ENCODE results near the gene ABCD3.

ABCD3 gene

DNA sequence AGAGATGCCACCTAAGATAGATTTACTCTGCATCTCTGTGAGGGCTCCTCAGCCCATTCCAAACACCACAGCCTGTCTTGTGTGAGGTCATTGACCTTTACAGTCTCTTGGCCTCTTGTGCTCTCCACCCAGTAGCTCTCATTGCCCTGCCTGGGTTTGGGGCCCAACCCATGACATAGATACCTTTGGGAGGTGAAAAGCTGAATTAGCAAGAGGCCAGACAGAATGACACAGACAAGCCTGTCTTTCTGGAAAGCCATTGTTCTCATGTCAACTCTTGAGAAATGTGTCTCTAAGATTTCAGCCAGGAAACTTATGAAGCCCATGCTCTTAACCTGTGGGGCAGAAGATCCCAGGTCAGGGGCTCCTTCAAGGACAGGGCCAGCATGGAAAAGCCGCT is 141.7 kb downstream of the ABCD3 start:
- H3K4me1 ChIP-seq (ENCODE audit: control insufficient read depth in 2 of 2, insufficient read depth in 1 of 2, low read depth in 1 of 2, low read length in 2 of 2) = peaks cover 8 to 9% of the 10 kb centered on the region in 2 donors
- no peak overlapping the region for H2BK120ac ChIP-seq (ENCODE audit: low read depth, low read length)
- H2BK15ac ChIP-seq (ENCODE audit: low read length) = no peak overlapping the region
- no peak overlapping the region for H3K9ac ChIP-seq (ENCODE audit: low read depth, low read length, poor library complexity)
- no peaks in the 10 kb centered on the region for H3K79me1 ChIP-seq (ENCODE audit: low read depth, low read length)
- no peak overlapping the region for H3K14ac ChIP-seq (ENCODE audit: low read length)
- no peak overlapping the region for H2BK5ac ChIP-seq (ENCODE audit: low read length)
- H3K4me3 ChIP-seq (ENCODE audit: low read length in 2 of 2) = no peak overlapping the region
- H3K27ac ChIP-seq (replicated peaks; ENCODE audit: low read length) = no peak overlapping the region
- no peak overlapping the region for H3K23ac ChIP-seq (ENCODE audit: low read depth, low read length, poor library complexity)
- H3K36me3 ChIP-seq (replicated peaks in 1 of 2; ENCODE audit: control insufficient read depth in 2 of 2, insufficient read depth in 2 of 2, low read length in 2 of 2) = no peaks in the 10 kb centered on the region
- no peak for DNase-seq (ENCODE audit: low spot score)
- no peak overlapping the region for H3K4ac ChIP-seq (ENCODE audit: low read length)
- no peak overlapping the region for H2AK5ac ChIP-seq (ENCODE audit: low read depth, low read length)
- H2AFZ ChIP-seq (ENCODE audit: low read length) = no peak overlapping the region
- WGBS, 2 donors (ENCODE audit: extremely low coverage in 2 of 2, insufficient read length in 2 of 2, insufficient replicate concordance in 1 of 2) = no CpG with 5 or more reads among the region's 1 CpG
- H4K91ac ChIP-seq (ENCODE audit: low read depth, low read length, poor library complexity) = no peak overlapping the region
- no peak overlapping the region for H3K4me2 ChIP-seq (ENCODE audit: insufficient read depth, low read length, poor library complexity, severe bottlenecking)
- H3K18ac ChIP-seq (ENCODE audit: low read length) = no peak overlapping the region
- H3K27me3 ChIP-seq (ENCODE audit: control insufficient read depth in 3 of 3, insufficient read depth in 3 of 3, low read depth in 1 of 3, low read length in 3 of 3) = no peaks in the 10 kb centered on the region
- no peak overlapping the region for H4K8ac ChIP-seq (ENCODE audit: low read depth, low read length)
- H2BK12ac ChIP-seq (ENCODE audit: low read length) = no peak overlapping the region
- peaks cover 2 to 3% of the 10 kb centered on the region in 2 donors for H3K9me3 ChIP-seq (replicated peaks in 1 of 2; ENCODE audit: control insufficient read depth in 2 of 2, insufficient read depth in 1 of 2, low read depth in 1 of 2, low read length in 2 of 2)

DNA sequence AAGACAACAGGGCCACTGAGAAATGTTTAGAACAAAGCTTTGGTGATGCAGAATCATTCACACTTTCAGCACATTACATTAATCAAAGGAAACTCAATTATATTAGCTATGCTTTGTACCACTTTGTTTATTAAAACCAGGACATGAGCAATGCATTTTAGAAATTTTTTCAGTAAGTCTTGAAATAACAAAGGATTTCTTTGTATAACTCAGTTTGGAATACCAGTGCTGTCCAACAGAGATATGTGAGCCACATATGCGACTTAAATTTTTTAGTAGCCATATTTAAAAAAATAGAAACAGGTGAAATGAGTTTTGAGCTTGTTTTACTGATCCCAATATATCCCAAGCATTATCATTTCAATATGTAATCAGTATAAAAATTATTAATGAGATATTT is 142.1 kb downstream of the ABCD3 start:
- peaks cover 5 to 9% of the 10 kb centered on the region in 2 donors for H3K4me1 ChIP-seq (ENCODE audit: control insufficient read depth in 2 of 2, insufficient read depth in 1 of 2, low read depth in 1 of 2, low read length in 2 of 2)
- H3K23ac ChIP-seq (ENCODE audit: low read depth, low read length, poor library complexity) = no peak overlapping the region
- no CpG with 5 or more reads among the region's 1 CpG for WGBS, 2 donors (ENCODE audit: extremely low coverage in 2 of 2, insufficient read length in 2 of 2, insufficient replicate concordance in 1 of 2)
- H3K27me3 ChIP-seq (ENCODE audit: control insufficient read depth in 3 of 3, insufficient read depth in 3 of 3, low read depth in 1 of 3, low read length in 3 of 3) = no peaks in the 10 kb centered on the region
- H3K4ac ChIP-seq (ENCODE audit: low read length) = no peak overlapping the region
- no peak overlapping the region for H4K8ac ChIP-seq (ENCODE audit: low read depth, low read length)
- no peak overlapping the region for H2BK12ac ChIP-seq (ENCODE audit: low read length)
- no peak overlapping the region for H2BK120ac ChIP-seq (ENCODE audit: low read depth, low read length)
- H4K91ac ChIP-seq (ENCODE audit: low read depth, low read length, poor library complexity) = no peak overlapping the region
- H2BK15ac ChIP-seq (ENCODE audit: low read length) = no peak overlapping the region
- no peak overlapping the region for H2AFZ ChIP-seq (ENCODE audit: low read length)
- no peak overlapping the region for H2AK5ac ChIP-seq (ENCODE audit: low read depth, low read length)
- no peak for DNase-seq (ENCODE audit: low spot score)
- H3K9ac ChIP-seq (ENCODE audit: low read depth, low read length, poor library complexity) = no peak overlapping the region
- no peak overlapping the region for H2BK5ac ChIP-seq (ENCODE audit: low read length)
- H3K4me3 ChIP-seq (ENCODE audit: low read length in 2 of 2) = no peak overlapping the region
- H3K79me1 ChIP-seq (ENCODE audit: low read depth, low read length) = no peaks in the 10 kb centered on the region
- H3K27ac ChIP-seq (replicated peaks; ENCODE audit: low read length) = no peak overlapping the region
- no peaks in the 10 kb centered on the region for H3K36me3 ChIP-seq (replicated peaks in 1 of 2; ENCODE audit: control insufficient read depth in 2 of 2, insufficient read depth in 2 of 2, low read length in 2 of 2)
- H3K9me3 ChIP-seq (replicated peaks in 1 of 2; ENCODE audit: control insufficient read depth in 2 of 2, insufficient read depth in 1 of 2, low read depth in 1 of 2, low read length in 2 of 2) = peaks cover 2 to 3% of the 10 kb centered on the region in 2 donors
- H3K4me2 ChIP-seq (ENCODE audit: insufficient read depth, low read length, poor library complexity, severe bottlenecking) = no peak overlapping the region
- no peak overlapping the region for H3K14ac ChIP-seq (ENCODE audit: low read length)
- H3K18ac ChIP-seq (ENCODE audit: low read length) = no peak overlapping the region

DNA sequence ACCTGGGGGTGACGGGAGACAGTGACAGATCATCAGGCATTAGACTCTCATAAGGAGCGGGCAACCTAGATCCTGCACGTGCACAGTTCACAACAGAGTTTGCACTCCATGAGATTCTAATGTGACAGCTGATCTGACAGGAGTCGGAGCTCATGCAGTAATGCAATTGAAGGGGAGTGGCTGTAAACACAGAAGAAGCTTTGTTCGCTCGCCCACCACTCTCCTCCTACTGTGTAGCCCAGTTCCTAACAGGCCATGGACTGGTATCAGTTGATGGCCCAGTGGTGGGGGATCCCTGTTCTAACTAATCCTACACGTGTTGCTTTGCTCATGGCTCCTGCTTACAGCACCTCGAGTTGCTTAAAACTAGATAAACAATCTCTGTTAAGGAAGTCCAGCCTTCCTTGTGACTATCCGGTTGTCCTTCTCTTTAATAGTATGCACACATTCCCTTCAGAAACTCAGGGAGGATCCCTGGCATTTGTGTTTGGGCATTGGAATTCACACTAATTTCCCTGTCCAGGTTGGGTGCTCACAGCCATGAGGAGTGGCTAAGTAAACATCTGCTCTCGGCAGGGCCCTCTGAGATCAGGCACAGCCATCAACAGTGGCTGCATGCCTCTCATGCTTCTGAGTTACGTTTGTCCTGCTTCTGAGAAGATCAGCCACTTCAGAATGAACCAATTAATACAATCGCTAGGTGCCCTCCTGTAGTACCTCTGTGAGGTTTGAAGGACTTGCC is 144.5 kb downstream of the ABCD3 start:
- H3K14ac ChIP-seq (ENCODE audit: low read length) = no peak overlapping the region
- H3K36me3 ChIP-seq (replicated peaks in 1 of 2; ENCODE audit: control insufficient read depth in 2 of 2, insufficient read depth in 2 of 2, low read length in 2 of 2) = no peaks in the 10 kb centered on the region
- no CpG with 5 or more reads among the region's 12 CpGs for WGBS, 2 donors (ENCODE audit: extremely low coverage in 2 of 2, insufficient read length in 2 of 2, insufficient replicate concordance in 1 of 2)
- H2BK12ac ChIP-seq (ENCODE audit: low read length) = no peak overlapping the region
- H3K27me3 ChIP-seq (ENCODE audit: control insufficient read depth in 3 of 3, insufficient read depth in 3 of 3, low read depth in 1 of 3, low read length in 3 of 3) = no peaks in the 10 kb centered on the region
- DNase-seq (ENCODE audit: low spot score) = no peak
- H3K79me1 ChIP-seq (ENCODE audit: low read depth, low read length) = no peaks in the 10 kb centered on the region
- H3K4me3 ChIP-seq (ENCODE audit: low read length in 2 of 2) = no peak overlapping the region
- H3K9me3 ChIP-seq (replicated peaks in 1 of 2; ENCODE audit: control insufficient read depth in 2 of 2, insufficient read depth in 1 of 2, low read depth in 1 of 2, low read length in 2 of 2) = peaks cover 0 to 3% of the 10 kb centered on the region in 2 donors
- no peak overlapping the region for H2BK120ac ChIP-seq (ENCODE audit: low read depth, low read length)
- H3K4me2 ChIP-seq (ENCODE audit: insufficient read depth, low read length, poor library complexity, severe bottlenecking) = no peak overlapping the region
- peak overlapping the region; percentile 11 for H2AK5ac ChIP-seq (ENCODE audit: low read depth, low read length)
- H4K8ac ChIP-seq (ENCODE audit: low read depth, low read length) = no peak overlapping the region
- H3K18ac ChIP-seq (ENCODE audit: low read length) = no peak overlapping the region
- H3K27ac ChIP-seq (replicated peaks; ENCODE audit: low read length) = no peak overlapping the region
- peak overlapping the region; percentile 19 for H2BK15ac ChIP-seq (ENCODE audit: low read length)
- no peak overlapping the region for H3K4ac ChIP-seq (ENCODE audit: low read length)
- H2AFZ ChIP-seq (ENCODE audit: low read length) = no peak overlapping the region
- no peak overlapping the region for H2BK5ac ChIP-seq (ENCODE audit: low read length)
- no peak overlapping the region for H4K91ac ChIP-seq (ENCODE audit: low read depth, low read length, poor library complexity)
- H3K4me1 ChIP-seq (ENCODE audit: control insufficient read depth in 2 of 2, insufficient read depth in 1 of 2, low read depth in 1 of 2, low read length in 2 of 2) = peaks cover 5 to 9% of the 10 kb centered on the region in 2 donors
- no peak overlapping the region for H3K9ac ChIP-seq (ENCODE audit: low read depth, low read length, poor library complexity)
- H3K23ac ChIP-seq (ENCODE audit: low read depth, low read length, poor library complexity) = no peak overlapping the region

DNA sequence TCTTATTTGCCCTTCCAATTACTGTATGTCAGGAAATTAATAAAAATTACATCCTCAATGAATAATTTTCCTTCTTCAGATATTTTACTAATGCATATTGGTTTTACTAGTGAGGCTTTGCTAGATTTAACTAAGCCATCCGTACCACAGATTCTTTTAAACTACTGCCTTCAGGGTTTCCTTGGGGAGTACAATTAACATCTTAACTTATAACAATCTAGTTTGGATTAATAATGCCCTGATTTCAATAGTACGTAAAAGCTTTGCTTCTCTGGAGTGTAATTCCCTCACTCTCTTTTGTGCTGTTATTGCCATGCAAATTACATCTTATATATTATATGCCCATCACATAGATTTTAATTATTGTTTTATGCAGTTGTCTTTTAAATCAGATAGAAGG is 147.7 kb downstream of the ABCD3 start:
- WGBS, 2 donors (ENCODE audit: extremely low coverage in 2 of 2, insufficient read length in 2 of 2, insufficient replicate concordance in 1 of 2) = no CpG with 5 or more reads among the region's 2 CpGs
- Histone ChIP-seq H2AFZ (ENCODE audit: low read length) (no peak overlapping the region), H3K14ac (ENCODE audit: low read length) (no peak overlapping the region), H2AK5ac (ENCODE audit: low read depth, low read length) (no peak overlapping the region), H3K4me2 (ENCODE audit: insufficient read depth, low read length, poor library complexity, severe bottlenecking) (no peak overlapping the region), H3K4me3 (ENCODE audit: low read length in 2 of 2) (no peak overlapping the region), H2BK15ac (ENCODE audit: low read length) (no peak overlapping the region), H3K36me3 (replicated peaks in 1 of 2; ENCODE audit: control insufficient read depth in 2 of 2, insufficient read depth in 2 of 2, low read length in 2 of 2) (no peaks in the 10 kb centered on the region), H3K9me3 (replicated peaks in 1 of 2; ENCODE audit: control insufficient read depth in 2 of 2, insufficient read depth in 1 of 2, low read depth in 1 of 2, low read length in 2 of 2) (peaks cover 0 to 3% of the 10 kb centered on the region in 2 donors), H3K27me3 (ENCODE audit: control insufficient read depth in 3 of 3, insufficient read depth in 3 of 3, low read depth in 1 of 3, low read length in 3 of 3) (no peaks in the 10 kb centered on the region), H2BK12ac (ENCODE audit: low read length) (no peak overlapping the region), H3K23ac (ENCODE audit: low read depth, low read length, poor library complexity) (no peak overlapping the region), H3K4me1 (ENCODE audit: control insufficient read depth in 2 of 2, insufficient read depth in 1 of 2, low read depth in 1 of 2, low read length in 2 of 2) (peaks cover 0 to 6% of the 10 kb centered on the region in 2 donors), H3K4ac (ENCODE audit: low read length) (no peak overlapping the region), H4K8ac (ENCODE audit: low read depth, low read length) (no peak overlapping the region), H3K9ac (ENCODE audit: low read depth, low read length, poor library complexity) (no peak overlapping the region), H3K27ac (replicated peaks; ENCODE audit: low read length) (no peak overlapping the region), H3K18ac (ENCODE audit: low read length) (no peak overlapping the region), H2BK5ac (ENCODE audit: low read length) (no peak overlapping the region), H3K79me1 (ENCODE audit: low read depth, low read length) (no peaks in the 10 kb centered on the region), H2BK120ac (ENCODE audit: low read depth, low read length) (no peak overlapping the region), H4K91ac (ENCODE audit: low read depth, low read length, poor library complexity) (no peak overlapping the region)
- no peak for DNase-seq (ENCODE audit: low spot score)
